Heart right ventricle (tissue), 16 donors: ENCODE measurements around the gene PIM2. TPM values are rescaled to one million over a fixed set of nuclear protein-coding genes. Genes with fewer than 3 reads are reported as not detected.

ENCODE experiments used
- ATAC-seq, 8 donors: fragments of 200-7000 bp; cut with Tn5 transposase; one replicate each; pipeline ENCODE4 v1.9.1; 2020; ENCODE audit warnings: mild to moderate bottlenecking in 8 of 8, moderate library complexity in 8 of 8, moderate number of reproducible peaks in 1 of 8
- DNase-seq, 2 donors: peaks; one replicate each; pipeline ENCODE4 v3.0.0-alpha.2; 2020
- H3K27ac ChIP-seq, 10 donors: fragments of 200-600 bp; sonication (generic) in 2 of 10; one replicate each; pipeline versions ENCODE4 v1.5.0 to v1.8.0; 2020 to 2022; ENCODE audit warnings: mild to moderate bottlenecking in 3 of 10
- H3K27me3 ChIP-seq, 7 donors: fragments of 200-600 bp; one replicate each; pipeline ENCODE4 v1.8.0; 2021 to 2022; ENCODE audit warnings: mild to moderate bottlenecking in 2 of 7
- H3K36me3 ChIP-seq, 9 donors: fragments of 200-600 bp; sonication (generic) in 1 of 9; one replicate each; pipeline versions ENCODE4 v1.5.0 to v1.8.0; 2020 to 2022; ENCODE audit warnings: mild to moderate bottlenecking in 2 of 9
- H3K4me1 ChIP-seq, 9 donors: fragments of 200-600 bp; sonication (generic) in 1 of 9; one replicate each; pipeline versions ENCODE4 v1.5.0 to v1.8.0; 2020 to 2022; ENCODE audit warnings: mild to moderate bottlenecking in 4 of 9
- H3K4me3 ChIP-seq, 10 donors: fragments of 200-600 bp; sonication (generic) in 2 of 10; one replicate each; pipeline versions ENCODE4 v1.5.0 to v1.8.0; 2020 to 2022; ENCODE audit warnings: mild to moderate bottlenecking in 7 of 10, moderate library complexity in 2 of 10
- H3K9me3 ChIP-seq, 11 donors: fragments of 200-600 bp in 10 of 11; sonication (generic) in 2 of 11; one replicate each; pipeline versions ENCODE4 v1.5.0 to v1.8.0; 2013 to 2022; ENCODE audit warnings: mild to moderate bottlenecking in 2 of 11, control low read depth in 1 of 11, moderate library complexity in 1 of 11
- CTCF ChIP-seq, 9 donors: fragments of 200-600 bp; sonication (generic) in 2 of 9; IDR thresholded peaks; one replicate each; pipeline versions ENCODE4 v1.5.0 to v1.8.0; 2021 to 2022; ENCODE audit warnings: antibody characterized with exemption in 9 of 9, mild to moderate bottlenecking in 5 of 9, moderate library complexity in 1 of 9
- WGBS, 2 donors: extraction: QIAGEN DNeasy Blood & Tissue Kit; methylation state at CpG; one replicate each; pipeline ENCODE4 v1.1.7; 2013; ENCODE audit warnings: inconsistent platforms in 1 of 2; 5-methylcytosine and 5-hydroxymethylcytosine counted together
- intact Hi-C, 10 donors: fragments of 100-400 bp; cut with DNase I; formaldehyde crosslinking; loops; one replicate each; pipeline versions ENCODE4 v1.11.1 to v1.14.2; 2022
- polyA plus RNA-seq, 2 donors: library from polyadenylated mRNA; stranded (reverse); fragments of 200-250 nt; gene quantifications; one replicate each; pipeline ENCODE4 v1.2.3, GENCODE V29; 2013
- total RNA-seq, 10 donors: library from RNA; stranded (reverse); fragmentation: NEBNext Ultra II Directional in 3 of 10; extraction: Animal tissue kit (Norgen Biotek cat#: 25700) in 3 of 10; gene quantifications; one replicate each; pipeline versions ENCODE4 v1.2.1 to v1.2.4, GENCODE V29; 2021 to 2023
- donor health status: Arrhythmogenic right ventricular cardiomyopathy.
- donor health status: ischemic (EF 13 %, LVEDD 7.1; RV severe dilation, severe dysfunction).
- donor health status: healthy with polysubstance abuse.
- donor health status: DM: no; HTN: yes; CAD: no.
- donor health status: DM: no; HTN: no; CAD: no.
- donor health status: ischemic (EF 25% LVEDD 6.9; RV normal size, moderate dysfunction).
- donor health status: ischemic (EF 25% LVEDD 5.7; RV mildly dilated, moderate dysfunction).
- donor health status: healthy.
- donor health status: DM: yes; HTN: yes; CAD: no.
- donor health status: Ischemic cardiomyopathy.
- donor health status: ischemic (EF 35%, LVEDD 5.7; RV mildly dilated, moderate dysfunction).
- donor health status: nonischemic (EF 11% LVEDD 7.7; RV severe dilation, severe dysfunction).
- donor health status: DM: yes; HTN: yes; CAD: no.
- donor health status: PGD.
- donor health status: ischemic (EF 29% LVEDD 5.4; RV normal size, mild dysfunction).
- donor health status: nonischemic (EF 23%, LVEDD 6.1; RV moderate dilation, normal function).

PIM2 gene
- total and polyA plus RNA-seq, 12 donors, result 1.8 to 14.0 (median 3.3) TPM

- Histone ChIP-seq H3K27me3 (no peaks in the 10 kb centered on the region), H3K4me3 (peak within 1 kb of the TSS; percentile 32 to 72 (median 64)), H3K27ac (peak within 1 kb of the TSS; percentile 75 to 99 (median 95)), H3K36me3 (peaks cover 0 to 23% (median 0%) of the 10 kb centered on the region in 9 donors), H3K4me1 (peaks cover 0 to 57% (median 31%) of the 10 kb centered on the region in 9 donors), H3K9me3 (peaks cover 0 to 11% (median 0%) of the 10 kb centered on the region in 11 donors)
- DNase-seq (peak; percentile 54 to 61), ATAC-seq (peak in 4 of 8 donors; percentile 16 to 51 (median 30))
- intact Hi-C loops, result loop anchor here in 1 of 10 donors (10.0 kb wide), 1 partner anchor 87 kb away; the partner anchor contains the start of gene TFE3
- WGBS, 2 donors, result 0% methylated on average over 5 to 49 of the region's 53 CpGs
- no peak for TF ChIP-seq CTCF (IDR thresholded peaks at IDR 0.05)
Measured at GRCh38 chrX:48957477-48957826, 38.6 kb upstream of the PIM2 start, which contains the start of gene OTUD5. Gene OTUD5 (minus strand): TSS chrX:48957607. CDS start chrX:48957570, 37 bp downstream.

GRCh38 chrX:48956728-48957414 lies 38.0 kb upstream of the PIM2 start:
- no peak for TF ChIP-seq CTCF (IDR thresholded peaks at IDR 0.05)
- ATAC-seq, result no peak
- Histone ChIP-seq H3K9me3 (peaks cover 0 to 11% (median 0%) of the 10 kb centered on the region in 11 donors), H3K4me3 (peak overlapping the region; percentile 32 to 72 (median 64)), H3K27me3 (no peaks in the 10 kb centered on the region), H3K27ac (peak overlapping the region in 9 of 10 donors; percentile 75 to 99 (median 95)), H3K36me3 (peaks cover 0 to 23% (median 0%) of the 10 kb centered on the region in 9 donors), H3K4me1 (peaks cover 0 to 54% (median 31%) of the 10 kb centered on the region in 9 donors)
- intact Hi-C loops, result loop anchor here in 1 of 10 donors (10.0 kb wide), 1 partner anchor 88 kb away; the partner anchor contains the start of gene TFE3
- 2 to 4% methylated on average over 33 to 61 of the region's 61 CpGs for WGBS, 2 donors
- DNase-seq, result peak in 1 of 2 donors; percentile 13

- Histone ChIP-seq H3K4me1 (peaks cover 0 to 25% (median 14%) of the 10 kb centered on the region in 9 donors), H3K27me3 (no peaks in the 10 kb centered on the region), H3K9me3 (no peaks in the 10 kb centered on the region), H3K36me3 (peaks cover 0 to 14% (median 0%) of the 10 kb centered on the region in 9 donors), H3K4me3 (no peak overlapping the region), H3K27ac (no peak overlapping the region)
- no peak for DNase-seq
- no peak for TF ChIP-seq CTCF (IDR thresholded peaks at IDR 0.05)
- 94 to 100% methylated on average over 1 of the region's 1 CpG for WGBS, 2 donors
- ATAC-seq, result no peak
- intact Hi-C loops, result loop anchor here in 1 of 10 donors (5.0 kb wide), 1 partner anchor 301 kb away; no protein-coding TSS in a partner anchor
Measured at GRCh38 chrX:48948589-48948988, 29.8 kb upstream of the PIM2 start.

- ATAC-seq (peak in 5 of 8 donors; percentile 37 to 69 (median 66)), DNase-seq (peak; percentile 29 to 37)
- no peak overlapping the region for H3K4me3 ChIP-seq
- no peaks in the 10 kb centered on the region for H3K9me3 ChIP-seq
- peak; percentile 30 to 84 (median 66) for TF ChIP-seq CTCF (IDR thresholded peaks at IDR 0.05)
- WGBS, 2 donors, result 50 to 58% methylated on average over 8 of the region's 8 CpGs
- H3K27ac ChIP-seq, result no peak overlapping the region
- H3K36me3 ChIP-seq, result peaks cover 0 to 26% (median 0%) of the 10 kb centered on the region in 9 donors
- H3K4me1 ChIP-seq, result peaks cover 0 to 22% (median 11%) of the 10 kb centered on the region in 9 donors
- no peaks in the 10 kb centered on the region for H3K27me3 ChIP-seq
- intact Hi-C loops, result loop anchor here in 1 of 10 donors (5.0 kb wide), 1 partner anchor 298 kb away; no protein-coding TSS in a partner anchor
Measured at GRCh38 chrX:48945517-48946348, 26.9 kb upstream of the PIM2 start.
